ENCODE data around the gene IQSEC1.

- TF ChIP-seq POLR2AphosphoS5 (IDR thresholded peaks at IDR 0.05; ENCODE audit: low read depth, low read length): no peak
- TF ChIP-seq TAF1 (IDR thresholded peaks at IDR 0.05; ENCODE audit: borderline replicate concordance, insufficient read depth, low read length): no peak
- TF ChIP-seq FOXP2 (optimal IDR thresholded peaks at IDR 0.05; ENCODE audit: borderline replicate concordance, extremely low read depth, extremely low read length, insufficient read depth): no peak
- no peak for TF ChIP-seq SIN3A (IDR thresholded peaks at IDR 0.05; ENCODE audit: borderline replicate concordance, insufficient read depth, low read length)
Measured at GRCh38 chr3:12944849-12945248, 128.4 kb downstream of the IQSEC1 start.
